ENCODE measurements around the gene CARD10. TPM values are rescaled to one million over a fixed set of nuclear protein-coding genes. Genes with fewer than 3 reads are reported as not detected.

Gene CARD10
- total RNA-seq, 1 experiment from 2014 or later, result 17.5 TPM

DNA sequence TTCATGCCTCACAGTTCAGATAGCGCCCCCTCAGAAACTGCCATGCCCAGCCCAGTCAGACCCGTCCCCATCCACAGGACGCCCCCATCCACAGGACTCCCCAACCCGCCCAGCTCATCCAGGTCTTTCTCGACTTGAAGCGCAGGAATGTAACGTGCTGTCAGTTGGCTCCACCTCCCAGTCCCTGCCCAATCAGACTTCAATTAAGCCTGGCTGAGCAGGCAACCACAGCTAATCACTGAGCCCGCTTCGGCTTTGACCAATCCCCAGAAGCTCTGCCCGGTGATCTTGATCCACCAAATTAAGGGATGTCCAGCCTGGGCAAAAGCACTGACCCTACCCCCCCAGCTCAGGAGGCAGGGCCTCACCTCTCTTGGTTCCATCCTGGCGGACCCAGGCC, 22.6 kb downstream of the CARD10 start:
- no peak overlapping the region for H3K4me3 Mint-ChIP-seq
- CTCF ChIA-PET, result interaction anchor here (1.2 to 5.6 kb wide), 6 partner anchors 8 to 96 kb away, joined by 5 to 104 read pairs (median 6); partner anchors contain the start of gene MFNG
- TF ChIP-seq NFYB (CRISPR knock-in tag; conservative IDR thresholded peaks at IDR 0.05; ENCODE audit: low read depth) (peak; percentile 19; the same call in 1 of the 2 replicates), RELA (CRISPR knock-in tag; IDR thresholded peaks at IDR 0.05; ENCODE audit: borderline replicate concordance) (no peak)
- no peaks in the 10 kb centered on the region for H3K9me3 Mint-ChIP-seq
- H3K36me3 Mint-ChIP-seq, result no peaks in the 10 kb centered on the region
- ATAC-seq, result peak; percentile 31
- POLR2A ChIA-PET, result no interaction called here
- H3K27me3 Mint-ChIP-seq (ENCODE audit: low read depth), result no peaks in the 10 kb centered on the region
- H3K27ac Mint-ChIP-seq, result no peak overlapping the region
- peak; percentile 34 for DNase-seq (ENCODE audit: low spot score)
- peaks cover 24% of the 10 kb centered on the region for H3K4me1 Mint-ChIP-seq

DNA sequence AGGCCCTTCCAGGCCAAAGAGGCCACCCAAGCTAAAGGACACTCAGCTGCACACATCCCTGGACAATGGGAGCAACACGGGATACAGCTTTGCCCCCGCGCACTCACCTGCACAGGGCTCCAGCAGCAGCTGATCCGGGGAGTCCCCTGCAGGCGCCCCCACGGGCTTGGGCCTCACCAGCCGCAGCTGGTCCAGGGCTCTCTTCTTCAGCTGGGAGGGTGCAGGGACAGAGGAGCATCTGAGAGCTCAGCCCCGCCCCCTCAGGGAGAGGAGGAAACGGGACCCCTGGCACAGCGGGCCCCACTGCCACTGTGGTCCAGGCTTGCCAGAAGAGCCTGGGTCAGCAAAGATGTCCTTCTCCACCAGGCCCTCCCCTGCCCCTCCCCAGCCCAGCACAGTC, 25.2 kb downstream of the CARD10 start:
- no peaks in the 10 kb centered on the region for H3K27me3 Mint-ChIP-seq (ENCODE audit: low read depth)
- TF ChIP-seq MXD4 (CRISPR knock-in tag; IDR thresholded peaks at IDR 0.05; ENCODE audit: borderline replicate concordance) (no peak), CREM (CRISPR knock-in tag; IDR thresholded peaks at IDR 0.05) (no peak), ATF1 (CRISPR knock-in tag; IDR thresholded peaks at IDR 0.05) (no peak), NR3C1 (CRISPR knock-in tag; conservative IDR thresholded peaks at IDR 0.05; ENCODE audit: low read depth) (no peak), TEAD1 (CRISPR knock-in tag; IDR thresholded peaks at IDR 0.05) (no peak), EMX1 (CRISPR knock-in tag; IDR thresholded peaks at IDR 0.05) (no peak), ZNF396 (CRISPR knock-in tag; IDR thresholded peaks at IDR 0.05; ENCODE audit: borderline replicate concordance) (no peak), ZNF423 (CRISPR knock-in tag; IDR thresholded peaks at IDR 0.05) (no peak), SOX15 (CRISPR knock-in tag; IDR thresholded peaks at IDR 0.05) (no peak), CREB1 (CRISPR knock-in tag; IDR thresholded peaks at IDR 0.05) (no peak), TP53 (CRISPR knock-in tag; IDR thresholded peaks at IDR 0.05) (no peak), ZNF219 (CRISPR knock-in tag; IDR thresholded peaks at IDR 0.05; ENCODE audit: borderline replicate concordance) (no peak), SMAD3 (CRISPR knock-in tag; IDR thresholded peaks at IDR 0.05; ENCODE audit: borderline replicate concordance) (no peak)
- TF ChIP-seq, protein P1, sequence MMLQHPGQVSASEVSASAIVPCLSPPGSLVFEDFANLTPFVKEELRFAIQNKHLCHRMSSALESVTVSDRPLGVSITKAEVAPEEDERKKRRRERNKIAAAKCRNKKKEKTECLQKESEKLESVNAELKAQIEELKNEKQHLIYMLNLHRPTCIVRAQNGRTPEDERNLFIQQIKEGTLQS (CRISPR knock-in tag; conservative IDR thresholded peaks at IDR 0.05), result no peak
- TF ChIP-seq, protein P2, sequence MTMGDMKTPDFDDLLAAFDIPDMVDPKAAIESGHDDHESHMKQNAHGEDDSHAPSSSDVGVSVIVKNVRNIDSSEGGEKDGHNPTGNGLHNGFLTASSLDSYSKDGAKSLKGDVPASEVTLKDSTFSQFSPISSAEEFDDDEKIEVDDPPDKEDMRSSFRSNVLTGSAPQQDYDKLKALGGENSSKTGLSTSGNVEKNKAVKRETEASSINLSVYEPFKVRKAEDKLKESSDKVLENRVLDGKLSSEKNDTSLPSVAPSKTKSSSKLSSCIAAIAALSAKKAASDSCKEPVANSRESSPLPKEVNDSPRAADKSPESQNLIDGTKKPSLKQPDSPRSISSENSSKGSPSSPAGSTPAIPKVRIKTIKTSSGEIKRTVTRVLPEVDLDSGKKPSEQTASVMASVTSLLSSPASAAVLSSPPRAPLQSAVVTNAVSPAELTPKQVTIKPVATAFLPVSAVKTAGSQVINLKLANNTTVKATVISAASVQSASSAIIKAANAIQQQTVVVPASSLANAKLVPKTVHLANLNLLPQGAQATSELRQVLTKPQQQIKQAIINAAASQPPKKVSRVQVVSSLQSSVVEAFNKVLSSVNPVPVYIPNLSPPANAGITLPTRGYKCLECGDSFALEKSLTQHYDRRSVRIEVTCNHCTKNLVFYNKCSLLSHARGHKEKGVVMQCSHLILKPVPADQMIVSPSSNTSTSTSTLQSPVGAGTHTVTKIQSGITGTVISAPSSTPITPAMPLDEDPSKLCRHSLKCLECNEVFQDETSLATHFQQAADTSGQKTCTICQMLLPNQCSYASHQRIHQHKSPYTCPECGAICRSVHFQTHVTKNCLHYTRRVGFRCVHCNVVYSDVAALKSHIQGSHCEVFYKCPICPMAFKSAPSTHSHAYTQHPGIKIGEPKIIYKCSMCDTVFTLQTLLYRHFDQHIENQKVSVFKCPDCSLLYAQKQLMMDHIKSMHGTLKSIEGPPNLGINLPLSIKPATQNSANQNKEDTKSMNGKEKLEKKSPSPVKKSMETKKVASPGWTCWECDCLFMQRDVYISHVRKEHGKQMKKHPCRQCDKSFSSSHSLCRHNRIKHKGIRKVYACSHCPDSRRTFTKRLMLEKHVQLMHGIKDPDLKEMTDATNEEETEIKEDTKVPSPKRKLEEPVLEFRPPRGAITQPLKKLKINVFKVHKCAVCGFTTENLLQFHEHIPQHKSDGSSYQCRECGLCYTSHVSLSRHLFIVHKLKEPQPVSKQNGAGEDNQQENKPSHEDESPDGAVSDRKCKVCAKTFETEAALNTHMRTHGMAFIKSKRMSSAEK (CRISPR knock-in tag; IDR thresholded peaks at IDR 0.05; ENCODE audit: borderline replicate concordance), result no peak
- TF ChIP-seq, protein P3, sequence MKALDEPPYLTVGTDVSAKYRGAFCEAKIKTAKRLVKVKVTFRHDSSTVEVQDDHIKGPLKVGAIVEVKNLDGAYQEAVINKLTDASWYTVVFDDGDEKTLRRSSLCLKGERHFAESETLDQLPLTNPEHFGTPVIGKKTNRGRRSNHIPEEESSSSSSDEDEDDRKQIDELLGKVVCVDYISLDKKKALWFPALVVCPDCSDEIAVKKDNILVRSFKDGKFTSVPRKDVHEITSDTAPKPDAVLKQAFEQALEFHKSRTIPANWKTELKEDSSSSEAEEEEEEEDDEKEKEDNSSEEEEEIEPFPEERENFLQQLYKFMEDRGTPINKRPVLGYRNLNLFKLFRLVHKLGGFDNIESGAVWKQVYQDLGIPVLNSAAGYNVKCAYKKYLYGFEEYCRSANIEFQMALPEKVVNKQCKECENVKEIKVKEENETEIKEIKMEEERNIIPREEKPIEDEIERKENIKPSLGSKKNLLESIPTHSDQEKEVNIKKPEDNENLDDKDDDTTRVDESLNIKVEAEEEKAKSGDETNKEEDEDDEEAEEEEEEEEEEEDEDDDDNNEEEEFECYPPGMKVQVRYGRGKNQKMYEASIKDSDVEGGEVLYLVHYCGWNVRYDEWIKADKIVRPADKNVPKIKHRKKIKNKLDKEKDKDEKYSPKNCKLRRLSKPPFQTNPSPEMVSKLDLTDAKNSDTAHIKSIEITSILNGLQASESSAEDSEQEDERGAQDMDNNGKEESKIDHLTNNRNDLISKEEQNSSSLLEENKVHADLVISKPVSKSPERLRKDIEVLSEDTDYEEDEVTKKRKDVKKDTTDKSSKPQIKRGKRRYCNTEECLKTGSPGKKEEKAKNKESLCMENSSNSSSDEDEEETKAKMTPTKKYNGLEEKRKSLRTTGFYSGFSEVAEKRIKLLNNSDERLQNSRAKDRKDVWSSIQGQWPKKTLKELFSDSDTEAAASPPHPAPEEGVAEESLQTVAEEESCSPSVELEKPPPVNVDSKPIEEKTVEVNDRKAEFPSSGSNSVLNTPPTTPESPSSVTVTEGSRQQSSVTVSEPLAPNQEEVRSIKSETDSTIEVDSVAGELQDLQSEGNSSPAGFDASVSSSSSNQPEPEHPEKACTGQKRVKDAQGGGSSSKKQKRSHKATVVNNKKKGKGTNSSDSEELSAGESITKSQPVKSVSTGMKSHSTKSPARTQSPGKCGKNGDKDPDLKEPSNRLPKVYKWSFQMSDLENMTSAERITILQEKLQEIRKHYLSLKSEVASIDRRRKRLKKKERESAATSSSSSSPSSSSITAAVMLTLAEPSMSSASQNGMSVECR (CRISPR knock-in tag; IDR thresholded peaks at IDR 0.05; ENCODE audit: borderline replicate concordance), result no peak
- TF ChIP-seq, protein P4, sequence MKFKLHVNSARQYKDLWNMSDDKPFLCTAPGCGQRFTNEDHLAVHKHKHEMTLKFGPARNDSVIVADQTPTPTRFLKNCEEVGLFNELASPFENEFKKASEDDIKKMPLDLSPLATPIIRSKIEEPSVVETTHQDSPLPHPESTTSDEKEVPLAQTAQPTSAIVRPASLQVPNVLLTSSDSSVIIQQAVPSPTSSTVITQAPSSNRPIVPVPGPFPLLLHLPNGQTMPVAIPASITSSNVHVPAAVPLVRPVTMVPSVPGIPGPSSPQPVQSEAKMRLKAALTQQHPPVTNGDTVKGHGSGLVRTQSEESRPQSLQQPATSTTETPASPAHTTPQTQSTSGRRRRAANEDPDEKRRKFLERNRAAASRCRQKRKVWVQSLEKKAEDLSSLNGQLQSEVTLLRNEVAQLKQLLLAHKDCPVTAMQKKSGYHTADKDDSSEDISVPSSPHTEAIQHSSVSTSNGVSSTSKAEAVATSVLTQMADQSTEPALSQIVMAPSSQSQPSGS (CRISPR knock-in tag; IDR thresholded peaks at IDR 0.05; ENCODE audit: borderline replicate concordance, low read depth), result no peak
- TF ChIP-seq, protein P5, sequence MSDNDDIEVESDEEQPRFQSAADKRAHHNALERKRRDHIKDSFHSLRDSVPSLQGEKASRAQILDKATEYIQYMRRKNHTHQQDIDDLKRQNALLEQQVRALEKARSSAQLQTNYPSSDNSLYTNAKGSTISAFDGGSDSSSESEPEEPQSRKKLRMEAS (CRISPR knock-in tag; IDR thresholded peaks at IDR 0.05), result no peak
- TF ChIP-seq, protein P6, sequence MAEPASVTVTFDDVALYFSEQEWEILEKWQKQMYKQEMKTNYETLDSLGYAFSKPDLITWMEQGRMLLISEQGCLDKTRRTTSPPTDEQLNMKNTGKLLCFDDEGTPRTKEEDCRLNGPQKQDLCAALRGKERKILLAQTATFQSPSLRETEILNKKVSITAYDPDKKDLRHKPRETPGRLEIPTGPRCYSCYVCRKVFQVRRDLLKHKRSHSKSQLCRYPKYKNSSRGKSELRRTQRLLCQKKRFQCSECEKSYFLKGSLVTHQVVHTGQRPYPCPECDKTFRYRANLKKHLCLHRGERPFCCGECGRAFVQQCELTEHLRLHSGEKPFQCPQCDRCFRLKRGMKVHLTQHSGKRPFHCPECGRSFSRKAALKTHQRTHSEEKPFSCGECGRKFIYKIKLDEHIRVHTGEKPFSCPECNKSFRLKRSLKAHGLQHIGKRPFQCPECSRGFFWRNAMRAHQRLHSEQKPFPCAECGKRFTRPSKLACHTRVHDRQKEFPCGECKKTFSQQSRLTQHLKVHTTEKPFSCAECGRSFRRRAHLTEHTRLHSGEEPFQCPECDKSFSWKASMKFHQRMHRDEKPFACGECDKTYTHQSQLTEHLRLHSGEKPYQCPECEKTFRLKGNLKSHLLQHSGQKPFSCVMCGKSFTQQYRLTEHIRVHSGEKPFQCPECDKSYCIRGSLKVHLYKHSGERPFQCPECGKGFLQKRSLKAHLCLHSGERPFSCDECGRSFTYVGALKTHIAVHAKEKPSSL (CRISPR knock-in tag; conservative IDR thresholded peaks at IDR 0.05), result no peak
- H3K4me1 Mint-ChIP-seq, result peaks cover 27% of the 10 kb centered on the region
- ChIA-PET CTCF (interaction anchor here (0.7 to 10.8 kb wide), 5 partner anchors 8 to 98 kb away, joined by 3 to 175 read pairs (median 3); no protein-coding TSS in a partner anchor), POLR2A (no interaction called here)
- H3K4me3 Mint-ChIP-seq, result no peak overlapping the region
- no peak overlapping the region for H3K27ac Mint-ChIP-seq
- H3K36me3 Mint-ChIP-seq, result no peaks in the 10 kb centered on the region
- DNase-seq (ENCODE audit: low spot score) (no peak), ATAC-seq (no peak)
- H3K9me3 Mint-ChIP-seq, result no peaks in the 10 kb centered on the region

All from WTC11 (cell line).